HG03571 (cell line): ENCODE measurements around the gene THOC3.
"Not testable (repeated sequence)": the region's sequence is repeated elsewhere in the genome, so short reads cannot be mapped to it uniquely, and the experiment has no call there.

ENCODE experiments used
- ATAC-seq: cut with Tn5 transposase; IDR thresholded peaks from one replicate; pipeline ENCODE4 v1.9.1; 2021; ENCODE audit not compliant: unreplicated experiment

Gene THOC3

GRCh38 chr5:175940632-175941031 is 27.5 kb downstream of the THOC3 start:
- ATAC-seq = not testable (repeated sequence)

- not testable (repeated sequence) for ATAC-seq
Observed at GRCh38 chr5:175938489-175938888, 29.6 kb downstream of the THOC3 start.

GRCh38 chr5:175928752-175929151 is 39.4 kb downstream of the THOC3 start:
- not testable (repeated sequence) for ATAC-seq

- not testable (repeated sequence) for ATAC-seq
Observed at GRCh38 chr5:175925106-175925505, 43.0 kb downstream of the THOC3 start.

GRCh38 chr5:175922192-175922885 is 45.8 kb downstream of the THOC3 start:
- ATAC-seq = no peak

- no peak for ATAC-seq
Observed at GRCh38 chr5:175921061-175921730, 46.9 kb downstream of the THOC3 start.

- ATAC-seq = no peak
Observed at GRCh38 chr5:175920231-175920811, 47.8 kb downstream of the THOC3 start.

- ATAC-seq = peak; percentile 52
Observed at GRCh38 chr5:175915066-175916037, 52.8 kb downstream of the THOC3 start.

GRCh38 chr5:175913835-175914672 is 54.1 kb downstream of the THOC3 start:
- ATAC-seq = not testable (repeated sequence)

GRCh38 chr5:175910072-175910471 is 58.0 kb downstream of the THOC3 start:
- not testable (repeated sequence) for ATAC-seq
